Ammon's horn (tissue), 1 donor: ENCODE results near the gene PRR11.
"Not testable (repeated sequence)": the region's sequence is repeated elsewhere in the genome, so short reads cannot be mapped to it uniquely, and the experiment has no call there.

ENCODE experiments used
- DNase-seq: peaks from one replicate; pipeline ENCODE4 v3.0.0-alpha.2; 2016; ENCODE audit warnings: low spot score

PRR11 gene

GRCh38 chr17:59220328-59221158, 65.0 kb downstream of the PRR11 start, which contains the start of gene GDPD1:
GDPD1 (plus strand) TSS chr17:59220511; CDS start chr17:59220610, 99 bp downstream.
- DNase-seq = peak; percentile 96

- peak; percentile 67 for DNase-seq
These were observed 65.8 kb downstream of the PRR11 start for GRCh38 chr17:59221159-59221847.

- no peak for DNase-seq
These were observed 68.3 kb downstream of the PRR11 start for GRCh38 chr17:59223813-59224212.

- not testable (repeated sequence) for DNase-seq
These were observed 73.0 kb downstream of the PRR11 start for GRCh38 chr17:59228588-59228987.

- DNase-seq = no peak
These were observed 75.2 kb downstream of the PRR11 start for GRCh38 chr17:59230764-59231163.

GRCh38 chr17:59234631-59235030, 79.1 kb downstream of the PRR11 start:
- DNase-seq = peak; percentile 33

GRCh38 chr17:59238906-59239305, 83.4 kb downstream of the PRR11 start:
- DNase-seq = no peak

GRCh38 chr17:59244081-59244480, 88.5 kb downstream of the PRR11 start:
- no peak for DNase-seq
